HFF-Myc (cell line): ENCODE results near the gene YES1.

ENCODE experiments used
- DNase-seq: peaks from one replicate; pipeline ENCODE4 v3.0.0-alpha.2; 2011; ENCODE audit warnings: low read depth; ENCODE audit errors: extremely low read depth
- H3K4me3 ChIP-seq: replicated peaks from 2 replicates; pipeline ENCODE4 v1.5.1; 2011; ENCODE audit warnings: low read depth, mild to moderate bottlenecking, control low read depth, low read length
- CTCF ChIP-seq: IDR thresholded peaks from 2 replicates; pipeline ENCODE4 v1.5.1; 2012; ENCODE audit warnings: mild to moderate bottlenecking, low read depth, low read length, control low read depth; ENCODE audit errors: missing control alignments

Gene YES1

GRCh38 chr18:811892-812375 is at the start of gene YES1:
TSS of gene YES1 (minus strand) at chr18:812242. CDS start at chr18:756827, 55,415 bp downstream.
- no peak for TF ChIP-seq CTCF
- H3K4me3 ChIP-seq = peak within 1 kb of the TSS; percentile 96
- no peak for DNase-seq

- DNase-seq = no peak
- H3K4me3 ChIP-seq = no peak overlapping the region
- TF ChIP-seq CTCF = no peak
These were observed 45.9 kb upstream of the YES1 start for GRCh38 chr18:857986-858385.

- no peak for DNase-seq
- no peak overlapping the region for H3K4me3 ChIP-seq
- TF ChIP-seq CTCF = no peak
These were observed 41.4 kb upstream of the YES1 start for GRCh38 chr18:853471-853870.

- H3K4me3 ChIP-seq = no peak overlapping the region
- no peak for DNase-seq
- no peak for TF ChIP-seq CTCF
These were observed 38.9 kb upstream of the YES1 start for GRCh38 chr18:850960-851359.

GRCh38 chr18:849021-849420 is 37.0 kb upstream of the YES1 start:
- DNase-seq = no peak
- no peak overlapping the region for H3K4me3 ChIP-seq
- no peak for TF ChIP-seq CTCF

GRCh38 chr18:848062-848861 is 36.2 kb upstream of the YES1 start:
- no peak for DNase-seq
- H3K4me3 ChIP-seq = no peak overlapping the region
- TF ChIP-seq CTCF = no peak
